Glutamatergic neuron (in vitro differentiated cells): ENCODE results near the gene AUTS2. TPM values are rescaled to one million over a fixed set of nuclear protein-coding genes. Genes with fewer than 3 reads are reported as not detected.
A peak's percentile ranks its signal among the peaks of the same experiment; 100 is the strongest.

ENCODE experiments used
- DNase-seq: peaks from one replicate; pipeline ENCODE4 v3.0.0; 2022
- H3K27ac Mint-ChIP-seq: one replicate; pipeline ENCODE4 v1.8.0; 2020; ENCODE audit warnings: mild to moderate bottlenecking, mixed read lengths, inconsistent platforms; ENCODE audit not compliant: unreplicated experiment
- H3K27me3 Mint-ChIP-seq: one replicate; pipeline ENCODE4 v1.8.0; 2020; ENCODE audit warnings: mild to moderate bottlenecking, moderate library complexity, mixed read lengths, inconsistent platforms; ENCODE audit not compliant: unreplicated experiment
- H3K36me3 Mint-ChIP-seq: one replicate; pipeline ENCODE4 v1.8.0; 2020; ENCODE audit warnings: mild to moderate bottlenecking, mixed read lengths, inconsistent platforms; ENCODE audit not compliant: unreplicated experiment
- H3K4me1 Mint-ChIP-seq: one replicate; pipeline ENCODE4 v1.8.0; 2020; ENCODE audit warnings: mild to moderate bottlenecking, low read depth, mixed read lengths, inconsistent platforms; ENCODE audit not compliant: unreplicated experiment
- H3K4me3 Mint-ChIP-seq: one replicate; pipeline ENCODE4 v1.8.0; 2020; ENCODE audit warnings: mild to moderate bottlenecking, mixed read lengths, inconsistent platforms; ENCODE audit not compliant: unreplicated experiment
- H3K9me3 Mint-ChIP-seq: one replicate; pipeline ENCODE4 v1.8.0; 2020; ENCODE audit warnings: mild to moderate bottlenecking, moderate library complexity, mixed read lengths, inconsistent platforms; ENCODE audit not compliant: unreplicated experiment
- total RNA-seq: library from RNA; stranded (reverse); fragmentation: NEBNext Ultra II Directional; extraction: Animal tissue kit (Norgen Biotek cat#: 25700); gene quantifications from one replicate; pipeline ENCODE4 v1.2.1, GENCODE V29; 2021; ENCODE audit not compliant: unreplicated experiment
- TF ChIP-seq, protein P1 (sequence below): fragments of 200-600 bp; sonication (generic); IDR thresholded peaks from one replicate; pipeline ENCODE4 v1.5.0; 2021; ENCODE audit not compliant: partially characterized antibody, unreplicated experiment

The AUTS2 gene
- total RNA-seq, 1 donor from 2014 or later, result 300 TPM

GRCh38 chr7:69800495-69800894 is 202.2 kb downstream of the AUTS2 start:
- TF ChIP-seq, protein P1, sequence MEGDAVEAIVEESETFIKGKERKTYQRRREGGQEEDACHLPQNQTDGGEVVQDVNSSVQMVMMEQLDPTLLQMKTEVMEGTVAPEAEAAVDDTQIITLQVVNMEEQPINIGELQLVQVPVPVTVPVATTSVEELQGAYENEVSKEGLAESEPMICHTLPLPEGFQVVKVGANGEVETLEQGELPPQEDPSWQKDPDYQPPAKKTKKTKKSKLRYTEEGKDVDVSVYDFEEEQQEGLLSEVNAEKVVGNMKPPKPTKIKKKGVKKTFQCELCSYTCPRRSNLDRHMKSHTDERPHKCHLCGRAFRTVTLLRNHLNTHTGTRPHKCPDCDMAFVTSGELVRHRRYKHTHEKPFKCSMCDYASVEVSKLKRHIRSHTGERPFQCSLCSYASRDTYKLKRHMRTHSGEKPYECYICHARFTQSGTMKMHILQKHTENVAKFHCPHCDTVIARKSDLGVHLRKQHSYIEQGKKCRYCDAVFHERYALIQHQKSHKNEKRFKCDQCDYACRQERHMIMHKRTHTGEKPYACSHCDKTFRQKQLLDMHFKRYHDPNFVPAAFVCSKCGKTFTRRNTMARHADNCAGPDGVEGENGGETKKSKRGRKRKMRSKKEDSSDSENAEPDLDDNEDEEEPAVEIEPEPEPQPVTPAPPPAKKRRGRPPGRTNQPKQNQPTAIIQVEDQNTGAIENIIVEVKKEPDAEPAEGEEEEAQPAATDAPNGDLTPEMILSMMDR, result no peak
- H3K4me1 Mint-ChIP-seq, result peaks cover 47% of the 10 kb centered on the region
- H3K27me3 Mint-ChIP-seq, result peaks cover 6% of the 10 kb centered on the region
- no peak overlapping the region for H3K4me3 Mint-ChIP-seq
- H3K36me3 Mint-ChIP-seq, result no peaks in the 10 kb centered on the region
- H3K9me3 Mint-ChIP-seq, result peaks cover 7% of the 10 kb centered on the region
- DNase-seq, result no peak
- peak overlapping the region; percentile 54 for H3K27ac Mint-ChIP-seq

DNA sequence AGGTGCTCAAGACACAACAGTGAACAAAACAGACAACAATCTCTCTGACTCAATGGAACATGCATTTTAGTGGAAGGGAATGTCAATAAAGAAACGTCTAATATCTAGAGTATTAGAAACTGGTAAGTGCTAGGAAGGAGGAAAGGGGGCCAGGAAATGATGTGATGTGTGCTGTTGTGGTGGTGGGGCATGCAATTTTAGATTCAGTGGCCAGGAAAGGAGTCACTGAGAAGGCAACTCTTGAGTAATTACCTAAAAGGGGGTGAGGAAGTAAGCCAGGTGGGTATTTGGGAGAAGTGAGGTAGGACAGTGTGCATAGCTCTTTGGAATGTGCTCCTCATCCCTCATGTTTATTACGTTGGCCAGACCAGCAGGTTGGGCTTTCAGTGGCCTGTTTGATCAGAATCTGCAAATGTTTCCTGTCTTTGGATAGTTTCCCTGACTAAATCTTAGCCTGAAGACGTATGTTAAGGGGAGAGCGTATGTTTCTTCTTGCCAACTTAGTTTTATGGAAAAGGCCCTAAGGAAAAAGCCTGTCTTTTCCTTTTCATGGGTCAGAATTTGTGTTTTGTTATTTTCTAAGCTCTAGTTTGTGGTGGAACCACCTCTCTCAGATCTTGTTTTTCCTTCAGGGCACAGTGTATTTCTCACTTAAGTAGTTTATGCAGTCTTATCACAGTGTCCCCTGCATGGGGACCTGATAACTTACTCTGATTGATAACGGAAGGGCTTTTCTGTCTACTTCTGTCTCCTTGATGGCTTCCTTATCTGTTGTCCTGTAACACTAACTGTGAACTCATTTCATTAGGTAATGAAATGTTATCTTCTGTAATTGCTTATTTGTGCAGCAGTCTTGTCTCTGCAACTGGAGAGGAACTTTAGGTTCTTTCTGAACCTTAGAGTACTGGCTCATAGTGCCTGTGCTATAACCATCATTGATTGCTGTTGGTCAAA is 203.7 kb downstream of the AUTS2 start:
- TF ChIP-seq, protein P1, result no peak
- H3K4me3 Mint-ChIP-seq, result no peak overlapping the region
- peaks cover 49% of the 10 kb centered on the region for H3K4me1 Mint-ChIP-seq
- no peak overlapping the region for H3K27ac Mint-ChIP-seq
- peaks cover 7% of the 10 kb centered on the region for H3K9me3 Mint-ChIP-seq
- H3K27me3 Mint-ChIP-seq, result peaks cover 4% of the 10 kb centered on the region
- DNase-seq, result no peak
- H3K36me3 Mint-ChIP-seq, result no peaks in the 10 kb centered on the region

DNA sequence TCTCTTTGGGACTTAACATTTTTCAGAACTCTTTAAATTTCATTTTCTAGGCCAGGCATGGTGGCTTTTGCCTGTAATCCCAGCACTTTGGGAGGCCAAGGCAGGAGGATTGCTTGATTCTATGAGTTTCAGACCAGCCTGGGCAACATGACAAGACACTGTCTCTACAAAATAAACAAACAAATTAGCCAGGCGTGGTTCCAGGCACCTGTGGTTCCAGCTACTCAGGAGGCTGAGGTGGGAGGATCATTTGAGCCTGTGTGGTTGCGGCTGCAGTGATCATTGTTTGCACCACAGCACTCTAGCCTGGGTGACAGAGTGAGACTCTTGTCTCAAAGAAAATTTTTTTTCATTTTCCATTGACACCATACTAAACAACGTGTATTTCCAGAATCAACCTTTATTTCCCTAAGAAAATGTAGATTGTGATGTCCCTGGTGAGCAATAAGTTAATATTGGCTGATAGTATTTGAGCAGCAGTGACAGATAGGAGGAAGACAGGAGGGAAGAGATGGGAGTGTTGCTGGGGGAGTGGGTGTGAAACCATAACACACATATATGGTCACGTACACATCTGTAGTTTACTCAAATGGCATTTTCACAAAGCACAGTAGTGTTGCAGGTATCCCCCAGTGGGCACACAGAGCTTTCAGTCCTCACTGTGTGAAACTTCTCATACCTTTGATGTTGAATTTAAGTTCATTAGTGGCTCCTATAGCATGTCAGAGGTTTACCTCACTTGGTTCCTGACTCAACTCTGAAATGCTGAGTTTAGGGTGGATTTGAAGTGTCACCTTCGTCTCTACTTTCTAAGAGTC is 205.6 kb downstream of the AUTS2 start:
- H3K36me3 Mint-ChIP-seq, result no peaks in the 10 kb centered on the region
- peaks cover 13% of the 10 kb centered on the region for H3K9me3 Mint-ChIP-seq

DNA sequence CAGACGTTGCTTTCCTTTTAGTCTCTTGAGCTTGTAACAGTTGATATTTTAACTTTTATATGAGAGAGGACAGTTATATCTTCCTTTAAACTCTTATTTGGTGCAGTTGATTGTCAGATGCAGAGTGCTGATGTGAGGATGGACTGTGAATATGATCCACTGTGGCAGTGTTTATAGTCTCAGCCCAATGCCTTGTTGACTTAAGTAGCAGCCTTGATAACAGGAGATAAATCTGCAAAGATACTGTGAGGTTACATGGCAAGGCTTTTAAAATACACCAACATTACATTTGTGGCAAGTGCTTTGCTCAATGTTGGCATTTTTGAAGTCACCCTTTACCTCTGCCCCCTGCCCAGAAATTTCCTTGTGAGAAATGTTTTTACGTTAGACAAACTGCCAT is 206.7 kb downstream of the AUTS2 start:
- H3K4me1 Mint-ChIP-seq, result peaks cover 51% of the 10 kb centered on the region
- H3K4me3 Mint-ChIP-seq, result no peak overlapping the region
- TF ChIP-seq, protein P1, result no peak

More for the DNA sequence above, 205.6 kb downstream of the AUTS2 start:
- no peak overlapping the region for H3K27ac Mint-ChIP-seq
- DNase-seq, result no peak
- TF ChIP-seq, protein P1, result no peak
- H3K4me1 Mint-ChIP-seq, result peaks cover 44% of the 10 kb centered on the region
- H3K4me3 Mint-ChIP-seq, result no peak overlapping the region
- peaks cover 7% of the 10 kb centered on the region for H3K27me3 Mint-ChIP-seq

More for the DNA sequence above, 206.7 kb downstream of the AUTS2 start:
- H3K27ac Mint-ChIP-seq, result no peak overlapping the region
- no peaks in the 10 kb centered on the region for H3K36me3 Mint-ChIP-seq
- DNase-seq, result no peak
- H3K27me3 Mint-ChIP-seq, result peaks cover 13% of the 10 kb centered on the region
- H3K9me3 Mint-ChIP-seq, result peaks cover 15% of the 10 kb centered on the region
